K562 (cell line): ENCODE results near the gene ZFYVE28. TPM values are rescaled to one million over a fixed set of nuclear protein-coding genes. Genes with fewer than 3 reads are reported as not detected.

Experiments
- ATAC-seq: fragments of 200-7000 bp; cut with Tn5 transposase; 3 replicates; pipeline ENCODE4 v1.9.1; 2020; ENCODE audit warnings: moderate library complexity
- BruUV-seq: library from RNA; stranded (reverse); fragments of 400-500 nt; replicated peaks from 2 replicates; lab custom pipeline; 2021; lab: Mats Ljungman, UMichigan
- CTCF ChIA-PET: fragments of 300-600 bp; formaldehyde crosslinking; extraction: SDS; loops from one replicate; lab custom pipeline; 2021; ENCODE audit warnings: low intra/inter-chr PET ratio; lab: Yijun Ruan, JAX
- POLR2A ChIA-PET: fragments of 300-600, 350-650 bp; sonication (Branson Sonifier 250); formaldehyde crosslinking; extraction: SDS; loops from one replicate; lab custom pipeline; 2021; ENCODE audit warnings: antibody characterized with exemption, inconsistent platforms; lab: Yijun Ruan, JAX
- DNase-seq, 4 experiments: peaks; one replicate each; pipeline versions ENCODE4 v3.0.0 to v3.0.0-alpha.2; 2011 to 2018; ENCODE audit warnings: low spot score in 3 of 4, mixed read lengths in 3 of 4; ENCODE audit errors: extremely low read depth in 1 of 4
- FAIRE-seq: peaks from 2 replicates; lab custom pipeline; 2011; peaks lifted over from hg19 to GRCh38; lab: Jason Lieb, UNC
- H2AFZ ChIP-seq: 2 replicates; pipeline ENCODE4 v1.6.0; 2011; ENCODE audit warnings: low read depth, low read length, control low read depth, inconsistent platforms
- H3K27ac ChIP-seq: fragments of 200-600 bp; 3 replicates; pipeline ENCODE4 v1.8.0; 2011; ENCODE audit warnings: low read depth, mild to moderate bottlenecking, control low read depth, inconsistent platforms, low read length, moderate library complexity, mixed read lengths; ENCODE audit errors: extremely low read depth
- H3K27me3 ChIP-seq, 2 experiments: fragments of 300-600 bp in 1 of 2; 2 replicates in 1 of 2; 3 replicates in 1 of 2; pipeline versions ENCODE4 v1.6.0 to v1.8.0; 2011; ENCODE audit warnings: inconsistent platforms in 2 of 2, low read length in 2 of 2, mild to moderate bottlenecking in 1 of 2, mixed read lengths in 1 of 2, moderate library complexity in 1 of 2; ENCODE audit not compliant: control insufficient read depth in 2 of 2, insufficient read depth in 2 of 2
- H3K36me3 ChIP-seq: fragments of 300-600 bp; 3 replicates; pipeline ENCODE4 v1.8.0; 2011; ENCODE audit warnings: mild to moderate bottlenecking, low read length, inconsistent platforms; ENCODE audit not compliant: control insufficient read depth, insufficient read depth
- H3K4me1 ChIP-seq, 2 experiments: fragments of 200-600 bp in 1 of 2; replicated peaks in 1 of 2; 2 replicates in 1 of 2; 3 replicates in 1 of 2; pipeline versions ENCODE4 v1.5.1 to v1.8.0; 2011; ENCODE audit warnings: inconsistent platforms in 2 of 2, low read length in 2 of 2, mild to moderate bottlenecking in 1 of 2, mixed read lengths in 1 of 2, moderate library complexity in 1 of 2; ENCODE audit not compliant: control insufficient read depth in 2 of 2, insufficient read depth in 2 of 2
- H3K4me2 ChIP-seq: 2 replicates; pipeline ENCODE4 v1.6.1; 2011; ENCODE audit warnings: low read length, control low read depth, inconsistent platforms, mixed read lengths; ENCODE audit not compliant: insufficient read depth
- H3K4me3 ChIP-seq: fragments of 200-600 bp; sonication (generic), shearing (Covaris generic); 2 replicates; pipeline ENCODE4 v1.5.1; 2016; ENCODE audit warnings: control low read depth, inconsistent platforms
- H3K79me2 ChIP-seq: fragments of 200-600 bp; 3 replicates; pipeline ENCODE4 v1.8.0; 2011; ENCODE audit warnings: low read length, inconsistent platforms; ENCODE audit not compliant: control insufficient read depth, insufficient read depth
- H3K9ac ChIP-seq, 2 experiments: 2 replicates each; pipeline versions ENCODE4 v1.6.0 to v1.6.1; 2011; ENCODE audit warnings: low read depth in 2 of 2, low read length in 2 of 2, control low read depth in 1 of 2, inconsistent platforms in 1 of 2, mild to moderate bottlenecking in 1 of 2, mixed read lengths in 1 of 2; ENCODE audit not compliant: insufficient read depth in 1 of 2
- H3K9me1 ChIP-seq: one replicate; pipeline ENCODE4 v1.6.0; 2011; ENCODE audit warnings: inconsistent platforms, mild to moderate bottlenecking, low read length, moderate library complexity; ENCODE audit not compliant: control insufficient read depth, insufficient read depth
- H3K9me3 ChIP-seq: replicated peaks from 2 replicates; pipeline ENCODE4 v1.5.1; 2011; ENCODE audit warnings: low read depth, low read length, inconsistent platforms; ENCODE audit not compliant: control insufficient read depth, insufficient read depth
- H4K20me1 ChIP-seq: replicated peaks from 2 replicates; pipeline ENCODE4 v1.6.1; 2011; ENCODE audit warnings: low read length, inconsistent platforms, mixed read lengths; ENCODE audit not compliant: control insufficient read depth, insufficient read depth
- CHCHD3 ChIP-seq: fragments of 250-450 bp; sonication (Bioruptor Pico); IDR thresholded peaks from 2 replicates; pipeline ENCODE4 v2.1.2; 2022; ENCODE audit warnings: mild to moderate bottlenecking
- HDAC6 ChIP-seq: IDR thresholded peaks from 2 replicates; pipeline ENCODE4 v1.6.1; 2012; ENCODE audit warnings: low read depth, mild to moderate bottlenecking, control low read depth, inconsistent platforms, low read length, moderate library complexity
- HSF4 ChIP-seq: fragments of 250-450 bp; sonication (Bioruptor Pico); IDR thresholded peaks from 2 replicates; pipeline ENCODE4 v2.1.2; 2022; ENCODE audit warnings: mild to moderate bottlenecking, moderate library complexity, borderline replicate concordance
- KDM5B ChIP-seq: fragments of 200-600 bp; sonication (generic); IDR thresholded peaks from 2 replicates; pipeline ENCODE4 v1.6.1; 2012; ENCODE audit warnings: low read depth, mild to moderate bottlenecking, moderate library complexity, low read length, control low read depth, inconsistent platforms; ENCODE audit not compliant: insufficient replicate concordance
- NFYB ChIP-seq: IDR thresholded peaks from 2 replicates; pipeline ENCODE4 v1.6.1; 2011; ENCODE audit warnings: mild to moderate bottlenecking, moderate library complexity; ENCODE audit not compliant: insufficient read length; ENCODE audit errors: extremely low read depth
- SMAD4 ChIP-seq: fragments of 250-450 bp; sonication (Bioruptor Pico); conservative IDR thresholded peaks from 2 replicates; pipeline ENCODE4 v1.8.0; 2021; ENCODE audit warnings: inconsistent platforms, mild to moderate bottlenecking, moderate library complexity
- THRAP3 ChIP-seq: fragments of 450-650 bp; IDR thresholded peaks from 2 replicates; pipeline ENCODE4 v1.6.1; 2016; ENCODE audit warnings: mild to moderate bottlenecking, inconsistent platforms, borderline replicate concordance
- ZFX ChIP-seq: sonication (generic); formaldehyde crosslinking; IDR thresholded peaks from 2 replicates; pipeline ENCODE4 v1.8.0; 2022; ENCODE audit warnings: mild to moderate bottlenecking, missing genetic modification reagents, moderate library complexity
- ZNF239 ChIP-seq: fragments of 250-450 bp; sonication (Bioruptor Pico); IDR thresholded peaks from 2 replicates; pipeline ENCODE4 v1.4.0; 2020; ENCODE audit warnings: mild to moderate bottlenecking
- ZNF311 ChIP-seq: fragments of 250-450 bp; sonication (Bioruptor Pico); IDR thresholded peaks from 2 replicates; pipeline ENCODE4 v1.4.0; 2020; ENCODE audit warnings: mild to moderate bottlenecking, moderate library complexity
- ZNF644 ChIP-seq: fragments of 200-800 bp; sonication (Bioruptor generic); IDR thresholded peaks from 2 replicates; pipeline ENCODE4 v1.6.1; 2016; ENCODE audit warnings: low read depth, missing genetic modification characterization, missing compliant biosample characterization
- ZNF77 ChIP-seq: fragments of 250-450 bp; sonication (Bioruptor Pico); IDR thresholded peaks from 2 replicates; pipeline ENCODE4 v1.5.0; 2020
- WGBS: fragments of 100-300 bp; shearing (Covaris generic); methylation state at CpG from one replicate; pipeline ENCODE4 v1.1.6; 2016; ENCODE audit warnings: low coverage, mixed read lengths; ENCODE audit not compliant: insufficient coverage; ENCODE audit errors: missing lambda C conversion rate; 5-methylcytosine and 5-hydroxymethylcytosine counted together
- in situ Hi-C: fragments of 300-500 bp; cut with MboI; formaldehyde crosslinking; loops from 4 replicates; pipeline ENCODE4 v1.15.0; 2018; ENCODE audit warnings: inconsistent platforms, mixed read lengths
- intact Hi-C: fragments of 100-400 bp; cut with micrococcal nuclease; formaldehyde crosslinking; loops from 2 replicates; pipeline ENCODE4 v1.14.2; 2022
- polyA plus RNA-seq, 8 experiments: library from polyadenylated mRNA; depleted of rRNA in 4 of 8; stranded (reverse) in 5 of 8; unstranded in 3 of 8; fragments of >200 nt; fragmentation: Nextera tagmentation in 2 of 8; fragmentation: Illumina TruSeq in 1 of 8; extraction: Ambion mirVana in 2 of 8; extraction: Trizol in 1 of 8; gene quantifications; 2 replicates each; pipeline versions ENCODE4 v1.2.1 to v1.2.3, GENCODE V29; 2011 to 2014; ENCODE audit warnings: inconsistent platforms in 1 of 8, missing spikeins in 1 of 8
- total RNA-seq, 7 experiments: library from RNA; depleted of rRNA in 6 of 7; stranded (reverse); fragments of >200 nt in 6 of 7; fragmentation: Illumina TruSeq in 2 of 7; extraction: Trizol in 2 of 7; gene quantifications; 2 replicates each; pipeline versions ENCODE4 v1.2.1 to v1.2.3, GENCODE V29; 2011 to 2021; ENCODE audit warnings: low replicate concordance in 1 of 7

ZFYVE28 gene
- total and polyA plus RNA-seq, 9 of the 15 experiments (the other 6 are each of a cell fraction or from before 2014, with no cell fraction given) = 1.3 to 24.8 (median 8.9) TPM

- intact Hi-C loops (no loop called here), in situ Hi-C loops (no loop called here)
- no TSS peak for BruUV-seq
- H3K79me2 ChIP-seq = no peaks in the 10 kb centered on the region
- no peak for TF ChIP-seq HDAC6
- TF ChIP-seq SMAD4 = no peak
- no peak for TF ChIP-seq ZNF311 (CRISPR knock-in tag)
- no peak for TF ChIP-seq KDM5B
- TF ChIP-seq ZNF239 (CRISPR knock-in tag) = no peak
- TF ChIP-seq HSF4 = no peak
- TF ChIP-seq ZNF77 (CRISPR knock-in tag) = no peak
- TF ChIP-seq CHCHD3 (CRISPR knock-in tag) = no peak
- TF ChIP-seq THRAP3 = no peak
- no peak for TF ChIP-seq ZNF644
- TF ChIP-seq NFYB = no peak
- no peak for TF ChIP-seq ZFX
- peaks cover 4% of the 10 kb centered on the region; the same call in 1 of the 3 replicates for H3K36me3 ChIP-seq
- H3K4me2 ChIP-seq = no peak overlapping the region
- no peak overlapping the region for H2AFZ ChIP-seq
- DNase-seq = no peak
- whole genome bisulfite sequencing = 80% methylated on average over 17 of the region's 19 CpGs
- H3K9me1 ChIP-seq = no peaks in the 10 kb centered on the region
- no peak overlapping the region for H3K9ac ChIP-seq
- ATAC-seq = no peak
- H3K9me3 ChIP-seq = no peaks in the 10 kb centered on the region
- H4K20me1 ChIP-seq = no peaks in the 10 kb centered on the region
- POLR2A ChIA-PET = interaction anchor here (0.6 kb wide), 1 partner anchor 15 kb away, joined by 3 read pairs; no protein-coding TSS in a partner anchor
- H3K4me3 ChIP-seq = no peak overlapping the region
- peaks cover 0 to 54% of the 10 kb centered on the region in 2 experiments; a peak in 3 of 5 replicates for H3K4me1 ChIP-seq
- CTCF ChIA-PET = no interaction called here
- FAIRE-seq = no peak
- H3K27me3 ChIP-seq = no peaks in the 10 kb centered on the region
- no peak overlapping the region for H3K27ac ChIP-seq
Observed at GRCh38 chr4:2301806-2302205, 116.6 kb downstream of the ZFYVE28 start.
